GM12872 (cell line): ENCODE data around the gene LRRC4C.

Source experiments
- CTCF ChIP-seq: IDR thresholded peaks from 3 replicates; pipeline ENCODE4 v1.5.1; 2011; ENCODE audit warnings: low read depth, mild to moderate bottlenecking, low read length, moderate library complexity; ENCODE audit not compliant: insufficient read depth

The LRRC4C gene

DNA sequence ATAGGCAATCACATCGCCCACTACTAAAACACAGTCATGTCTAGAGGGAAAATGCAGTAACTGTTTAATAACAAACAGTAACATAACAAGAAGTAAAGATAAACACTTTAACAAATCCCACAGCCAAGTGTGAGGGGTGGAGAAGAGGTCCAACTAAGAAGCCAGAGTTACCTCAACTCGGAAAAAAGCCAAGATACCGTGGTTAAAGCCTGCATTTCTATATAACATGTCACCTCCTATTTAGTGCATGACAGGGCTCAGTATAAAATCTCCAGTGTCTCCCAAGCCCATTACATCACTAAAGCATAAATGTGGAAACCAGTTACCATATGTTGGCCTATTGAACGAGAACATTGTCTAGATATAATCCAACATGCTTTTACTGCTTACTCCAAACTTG lies 281.7 kb downstream of the LRRC4C start:
- no peak for TF ChIP-seq CTCF

- no peak for TF ChIP-seq CTCF
Measured at GRCh38 chr11:41175304-41175972, 284.0 kb downstream of the LRRC4C start.

- no peak for TF ChIP-seq CTCF
Measured at GRCh38 chr11:41146326-41146725, 313.1 kb downstream of the LRRC4C start.

- TF ChIP-seq CTCF, result no peak
Measured at GRCh38 chr11:41145420-41145819, 314.0 kb downstream of the LRRC4C start.

- no peak for TF ChIP-seq CTCF
Measured at GRCh38 chr11:41134971-41135370, 324.5 kb downstream of the LRRC4C start.

- no peak for TF ChIP-seq CTCF
Measured at GRCh38 chr11:41133023-41133422, 326.4 kb downstream of the LRRC4C start.

GRCh38 chr11:41121600-41121999 lies 337.9 kb downstream of the LRRC4C start:
- no peak for TF ChIP-seq CTCF
